AG20443 (cell line): ENCODE data around the gene IMP3.
"Not testable (repeated sequence)": the region's sequence is repeated elsewhere in the genome, so short reads cannot be mapped to it uniquely, and the experiment has no call there.

Experiments used
- DNase-seq: peaks from one replicate; pipeline ENCODE4 v3.0.0; 2012; ENCODE audit warnings: low spot score, mixed read lengths

The IMP3 gene

GRCh38 chr15:75639709-75640482 lies at the start of gene IMP3:
Gene IMP3 (minus strand): TSS chr15:75640224. CDS start chr15:75640168, 56 bp downstream.
- peak; percentile 95 for DNase-seq

DNA sequence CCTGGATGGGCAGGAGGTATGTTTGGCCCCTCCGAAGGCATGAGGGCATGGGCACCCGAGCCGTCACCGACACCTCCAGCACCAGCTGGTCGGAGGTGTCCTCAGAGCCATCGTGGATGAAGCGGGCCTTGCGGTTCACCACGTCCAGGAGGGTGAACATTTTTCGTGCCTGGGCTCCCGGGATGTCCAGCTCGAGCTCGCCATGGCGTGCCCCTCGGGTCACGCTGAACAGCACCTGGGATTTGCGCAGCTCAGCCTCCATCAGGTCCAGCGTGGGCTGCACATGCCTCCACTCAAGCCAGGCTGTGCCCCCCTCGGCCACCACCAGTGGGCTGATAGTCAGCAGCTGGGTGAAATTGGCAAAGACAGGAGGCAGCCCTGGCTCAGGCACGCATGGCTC lies 49.4 kb upstream of the IMP3 start:
- DNase-seq = not testable (repeated sequence)

- DNase-seq = no peak
These were observed 48.8 kb upstream of the IMP3 start for GRCh38 chr15:75688831-75689230.

GRCh38 chr15:75688278-75688557 lies 48.2 kb upstream of the IMP3 start:
- no peak for DNase-seq

GRCh38 chr15:75687486-75688277 lies 47.7 kb upstream of the IMP3 start:
- no peak for DNase-seq

GRCh38 chr15:75686212-75686642 lies 46.2 kb upstream of the IMP3 start:
- DNase-seq = peak; percentile 69

DNA sequence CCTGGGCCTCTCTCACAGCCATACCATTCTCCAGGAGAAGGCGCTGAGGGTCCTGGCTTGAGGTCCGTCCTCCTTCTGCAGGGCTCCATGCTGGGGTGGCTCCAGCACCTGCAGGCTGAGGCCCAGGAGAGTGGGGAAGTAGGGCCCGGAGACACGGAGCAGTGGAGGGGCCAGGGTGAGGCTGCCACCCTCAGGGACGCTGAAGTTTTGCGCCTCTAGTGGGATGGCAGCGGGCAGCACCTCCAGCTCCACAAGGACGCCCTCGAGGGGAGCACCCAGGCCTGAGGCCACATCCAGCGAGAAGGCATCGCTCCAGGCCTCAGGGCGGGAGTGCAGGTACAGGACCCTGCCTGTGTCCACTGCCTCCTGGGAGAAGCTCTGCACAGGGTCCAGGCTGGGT lies 45.2 kb upstream of the IMP3 start:
- DNase-seq = no peak

- no peak for DNase-seq
These were observed 44.6 kb upstream of the IMP3 start for GRCh38 chr15:75684648-75685047.

GRCh38 chr15:75683646-75684312 lies 43.8 kb upstream of the IMP3 start:
- DNase-seq = peak; percentile 78

GRCh38 chr15:75682181-75683135 lies 42.4 kb upstream of the IMP3 start:
- no peak for DNase-seq

- no peak for DNase-seq
These were observed 40.2 kb upstream of the IMP3 start for GRCh38 chr15:75680007-75680789.

GRCh38 chr15:75678324-75678690 lies 38.3 kb upstream of the IMP3 start:
- DNase-seq = not testable (repeated sequence)

- DNase-seq = no peak
These were observed 37.7 kb upstream of the IMP3 start for GRCh38 chr15:75677465-75678323.

DNA sequence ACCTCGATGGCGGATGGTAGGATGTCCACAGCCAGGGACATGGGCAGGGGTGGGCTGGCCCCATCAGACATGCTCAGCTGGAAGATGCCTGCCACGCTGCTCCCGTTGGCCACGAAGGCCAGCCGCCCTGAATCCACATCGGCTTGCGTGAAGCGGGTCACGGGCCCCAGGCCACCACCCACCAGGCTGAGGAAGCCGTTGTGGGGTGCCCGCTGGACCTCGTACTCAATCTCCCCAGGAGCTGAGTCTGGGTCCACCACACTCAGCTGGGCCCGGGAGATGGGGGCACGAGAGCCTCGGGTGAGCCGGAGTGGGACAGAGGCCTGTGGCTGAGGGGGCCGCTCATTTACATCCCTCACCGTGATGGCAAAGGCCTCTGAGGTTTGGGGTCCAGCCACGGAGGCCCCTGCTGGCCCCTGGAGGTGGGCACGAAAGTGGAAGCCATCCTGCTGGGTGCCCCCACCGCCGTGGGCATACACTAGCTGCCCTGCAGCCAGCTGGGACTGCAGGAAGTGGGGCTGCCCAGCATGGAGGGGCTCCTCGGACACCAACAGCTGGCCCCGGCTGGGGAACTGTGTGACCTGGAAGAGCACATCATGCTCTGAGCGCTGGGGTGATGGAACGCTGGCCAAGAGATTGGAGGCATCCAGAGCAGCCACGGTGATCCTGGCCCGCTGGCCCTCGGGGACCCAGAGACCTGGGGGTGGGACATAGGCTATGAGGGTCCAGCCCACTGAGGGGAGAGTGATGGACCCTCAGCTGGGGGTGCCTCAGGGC lies 36.9 kb upstream of the IMP3 start:
- DNase-seq = no peak

DNA sequence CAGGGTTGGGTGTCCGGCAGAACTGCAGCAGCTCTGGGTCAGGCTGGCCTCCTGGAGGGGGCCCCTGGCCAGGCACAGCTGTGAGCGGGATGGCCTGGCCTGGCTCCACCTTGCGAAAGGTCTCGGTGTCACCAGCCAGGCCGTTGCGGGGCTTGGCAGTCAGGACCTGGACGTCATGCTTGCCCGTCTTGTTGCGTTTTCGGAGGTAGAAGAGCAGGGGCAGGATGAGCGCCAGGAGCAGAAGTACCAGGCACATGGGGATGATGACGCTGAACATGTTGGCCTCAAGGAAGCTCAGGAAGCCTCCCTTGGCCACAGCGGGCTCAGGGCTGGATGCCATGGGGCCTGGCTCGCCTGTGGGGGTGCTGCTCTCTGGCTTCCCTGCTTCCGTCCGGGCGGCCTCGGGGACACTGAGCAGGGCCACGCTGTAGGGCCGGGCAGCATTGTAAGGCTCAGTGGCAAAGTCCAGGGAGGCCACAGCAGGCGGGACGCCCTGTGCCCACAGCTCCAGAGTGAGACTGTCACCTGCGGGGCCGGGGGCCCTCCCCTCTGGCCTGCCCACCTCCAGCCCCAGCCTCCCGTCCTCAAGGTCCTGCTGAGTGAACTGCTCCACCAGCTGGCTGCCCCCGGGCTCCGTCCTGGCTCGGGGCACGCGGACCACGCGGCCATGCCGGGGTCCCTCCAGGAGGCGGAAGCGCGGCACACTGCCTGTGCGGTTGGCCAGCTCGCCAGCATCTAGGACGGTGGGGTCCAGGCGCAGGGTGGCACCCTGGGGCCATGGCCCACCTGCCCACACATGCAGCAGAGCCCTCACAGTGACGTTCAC lies 35.8 kb upstream of the IMP3 start:
- no peak for DNase-seq

DNA sequence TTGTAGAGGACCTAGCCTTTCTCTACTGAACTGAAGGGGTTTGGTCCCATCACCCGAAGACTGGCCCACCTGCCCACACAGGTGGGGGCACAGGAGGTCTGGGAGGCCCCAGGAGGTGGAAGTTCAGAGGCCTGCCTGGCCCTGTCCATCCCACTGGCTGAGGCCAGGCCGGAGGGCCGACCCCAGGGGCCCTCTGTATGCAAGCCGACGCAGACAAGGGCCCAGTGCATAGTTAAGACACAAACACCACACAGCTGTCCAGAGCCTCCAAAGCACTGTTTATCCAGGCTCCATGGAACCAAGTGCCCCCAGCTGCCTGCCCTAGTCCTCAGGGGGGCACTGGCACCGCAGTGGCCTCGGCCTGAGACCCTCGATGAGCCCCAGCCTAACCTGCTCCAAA lies 34.3 kb upstream of the IMP3 start:
- no peak for DNase-seq

GRCh38 chr15:75673426-75674235 lies 33.6 kb upstream of the IMP3 start:
- peak; percentile 88 for DNase-seq
